ENCODE results near the gene USP7.

The USP7 gene

GRCh38 chr16:8928467-8928957 is 35.2 kb downstream of the USP7 start:
- DNase-seq, result no peak
- Histone ChIP-seq H3K4me1 (ENCODE audit: control extremely low read depth in 1 of 4, control insufficient read depth in 4 of 4, insufficient read depth in 4 of 4, low read length in 3 of 4) (no peaks in the 10 kb centered on the region), H3K9me3 (ENCODE audit: control extremely low read depth in 1 of 5, control insufficient read depth in 4 of 5, insufficient read depth in 2 of 5, low read depth in 1 of 5, low read length in 4 of 5) (no peaks in the 10 kb centered on the region)

GRCh38 chr16:8926827-8927226 is 36.9 kb downstream of the USP7 start:
- no peak overlapping the region for H3K4me3 ChIP-seq (ENCODE audit: control insufficient read depth in 1 of 7, extremely low read depth in 1 of 7, insufficient read depth in 4 of 7, low read depth in 2 of 7, low read length in 6 of 7)
- no peaks in the 10 kb centered on the region for H3K27me3 ChIP-seq (replicated peaks in 2 of 5; ENCODE audit: control insufficient read depth in 4 of 5, insufficient read depth in 5 of 5, low read length in 4 of 5)
- peaks cover 9 to 57% (median 43%) of the 10 kb centered on the region in 4 experiments for H3K36me3 ChIP-seq (ENCODE audit: control insufficient read depth in 4 of 4, insufficient read depth in 4 of 4, low read length in 3 of 4)
- no peaks in the 10 kb centered on the region for H3K9me3 ChIP-seq (ENCODE audit: control extremely low read depth in 1 of 5, control insufficient read depth in 4 of 5, insufficient read depth in 2 of 5, low read depth in 1 of 5, low read length in 4 of 5)
- no peaks in the 10 kb centered on the region for H3K4me1 ChIP-seq (ENCODE audit: control extremely low read depth in 1 of 4, control insufficient read depth in 4 of 4, insufficient read depth in 4 of 4, low read length in 3 of 4)
- 93% methylated on average over 11 of the region's 11 CpGs for WGBS (ENCODE audit: insufficient coverage)
- ChIA-PET CTCF (no interaction called here), POLR2A (no interaction called here)
- no peak for DNase-seq
- H3K27ac ChIP-seq (ENCODE audit: insufficient read depth in 1 of 2, low read depth in 1 of 2, low read length in 2 of 2, poor library complexity in 1 of 2, severe bottlenecking in 2 of 2), result no peak overlapping the region

More at GRCh38 chr16:8928467-8928957, 35.2 kb downstream of the USP7 start:
- ChIA-PET CTCF (interaction anchor here (1.4 kb wide), 1 partner anchor 8 kb away, joined by 3 read pairs; no protein-coding TSS in a partner anchor), POLR2A (no interaction called here)
- Histone ChIP-seq H3K4me3 (ENCODE audit: control insufficient read depth in 1 of 7, extremely low read depth in 1 of 7, insufficient read depth in 4 of 7, low read depth in 2 of 7, low read length in 6 of 7) (no peak overlapping the region), H3K36me3 (ENCODE audit: control insufficient read depth in 4 of 4, insufficient read depth in 4 of 4, low read length in 3 of 4) (peaks cover 9 to 45% (median 31%) of the 10 kb centered on the region in 4 experiments), H3K27me3 (replicated peaks in 2 of 5; ENCODE audit: control insufficient read depth in 4 of 5, insufficient read depth in 5 of 5, low read length in 4 of 5) (no peaks in the 10 kb centered on the region), H3K27ac (ENCODE audit: insufficient read depth in 1 of 2, low read depth in 1 of 2, low read length in 2 of 2, poor library complexity in 1 of 2, severe bottlenecking in 2 of 2) (no peak overlapping the region)
- 91% methylated on average over 6 of the region's 10 CpGs for WGBS (ENCODE audit: insufficient coverage)

GRCh38 chr16:8925455-8925854 is 38.3 kb downstream of the USP7 start:
- H3K4me1 ChIP-seq (ENCODE audit: control extremely low read depth in 1 of 4, control insufficient read depth in 4 of 4, insufficient read depth in 4 of 4, low read length in 3 of 4), result no peaks in the 10 kb centered on the region
- peaks cover 14 to 71% (median 55%) of the 10 kb centered on the region in 4 experiments for H3K36me3 ChIP-seq (ENCODE audit: control insufficient read depth in 4 of 4, insufficient read depth in 4 of 4, low read length in 3 of 4)
- no peak for DNase-seq
- no peak overlapping the region for H3K27ac ChIP-seq (ENCODE audit: insufficient read depth in 1 of 2, low read depth in 1 of 2, low read length in 2 of 2, poor library complexity in 1 of 2, severe bottlenecking in 2 of 2)
- H3K27me3 ChIP-seq (replicated peaks in 2 of 5; ENCODE audit: control insufficient read depth in 4 of 5, insufficient read depth in 5 of 5, low read length in 4 of 5), result no peaks in the 10 kb centered on the region
- H3K9me3 ChIP-seq (ENCODE audit: control extremely low read depth in 1 of 5, control insufficient read depth in 4 of 5, insufficient read depth in 2 of 5, low read depth in 1 of 5, low read length in 4 of 5), result no peaks in the 10 kb centered on the region
- POLR2A ChIA-PET, result no interaction called here
- WGBS (ENCODE audit: insufficient coverage), result 98% methylated on average over 7 of the region's 7 CpGs
- H3K4me3 ChIP-seq (ENCODE audit: control insufficient read depth in 1 of 7, extremely low read depth in 1 of 7, insufficient read depth in 4 of 7, low read depth in 2 of 7, low read length in 6 of 7), result no peak overlapping the region
- CTCF ChIA-PET, result interaction anchor here (0.8 to 1.9 kb wide), 4 partner anchors 9 to 20 kb away, joined by 3 to 6 read pairs (median 4); no protein-coding TSS in a partner anchor

- peaks cover 21 to 73% (median 60%) of the 10 kb centered on the region in 4 experiments for H3K36me3 ChIP-seq (ENCODE audit: control insufficient read depth in 4 of 4, insufficient read depth in 4 of 4, low read length in 3 of 4)
These were observed 39.5 kb downstream of the USP7 start for GRCh38 chr16:8924214-8924613.

DNA sequence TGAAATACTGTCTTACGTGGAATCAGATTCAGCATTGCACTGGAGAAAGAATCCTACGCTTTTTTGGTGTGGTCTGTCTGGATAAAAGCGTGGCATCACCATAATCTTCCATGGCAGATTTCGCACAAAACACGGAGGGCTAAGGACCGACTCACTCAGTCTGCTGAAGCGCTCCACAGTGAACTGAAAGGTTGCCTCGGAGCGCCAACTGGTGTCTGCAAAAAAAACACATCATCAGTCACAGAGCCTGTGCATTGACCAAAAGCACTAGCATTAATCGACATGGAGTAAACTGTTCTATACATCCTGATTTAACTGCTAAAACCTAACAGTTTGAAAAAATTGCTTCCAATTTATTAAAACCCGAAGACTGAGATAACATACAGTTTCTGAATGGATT is 40.5 kb downstream of the USP7 start:
- ChIA-PET POLR2A (no interaction called here), CTCF (interaction anchor here (1.3 kb wide), 1 partner anchor 13 kb away, joined by 3 read pairs; no protein-coding TSS in a partner anchor)
- WGBS (ENCODE audit: insufficient coverage), result 95% methylated on average over 10 of the region's 11 CpGs
- Histone ChIP-seq H3K27me3 (replicated peaks in 2 of 5; ENCODE audit: control insufficient read depth in 4 of 5, insufficient read depth in 5 of 5, low read length in 4 of 5) (no peaks in the 10 kb centered on the region), H3K9me3 (ENCODE audit: control extremely low read depth in 1 of 5, control insufficient read depth in 4 of 5, insufficient read depth in 2 of 5, low read depth in 1 of 5, low read length in 4 of 5) (no peaks in the 10 kb centered on the region), H3K4me1 (ENCODE audit: control extremely low read depth in 1 of 4, control insufficient read depth in 4 of 4, insufficient read depth in 4 of 4, low read length in 3 of 4) (peaks cover 0 to 16% (median 5%) of the 10 kb centered on the region in 4 experiments), H3K36me3 (ENCODE audit: control insufficient read depth in 4 of 4, insufficient read depth in 4 of 4, low read length in 3 of 4) (peaks cover 21 to 69% (median 61%) of the 10 kb centered on the region in 4 experiments), H3K27ac (ENCODE audit: insufficient read depth in 1 of 2, low read depth in 1 of 2, low read length in 2 of 2, poor library complexity in 1 of 2, severe bottlenecking in 2 of 2) (no peak overlapping the region), H3K4me3 (ENCODE audit: control insufficient read depth in 1 of 7, extremely low read depth in 1 of 7, insufficient read depth in 4 of 7, low read depth in 2 of 7, low read length in 6 of 7) (no peak overlapping the region)
- DNase-seq, result no peak

More at GRCh38 chr16:8924214-8924613, 39.5 kb downstream of the USP7 start:
- Histone ChIP-seq H3K4me1 (ENCODE audit: control extremely low read depth in 1 of 4, control insufficient read depth in 4 of 4, insufficient read depth in 4 of 4, low read length in 3 of 4) (peaks cover 0 to 9% (median 4%) of the 10 kb centered on the region in 4 experiments), H3K9me3 (ENCODE audit: control extremely low read depth in 1 of 5, control insufficient read depth in 4 of 5, insufficient read depth in 2 of 5, low read depth in 1 of 5, low read length in 4 of 5) (no peaks in the 10 kb centered on the region), H3K27ac (ENCODE audit: insufficient read depth in 1 of 2, low read depth in 1 of 2, low read length in 2 of 2, poor library complexity in 1 of 2, severe bottlenecking in 2 of 2) (no peak overlapping the region), H3K27me3 (replicated peaks in 2 of 5; ENCODE audit: control insufficient read depth in 4 of 5, insufficient read depth in 5 of 5, low read length in 4 of 5) (no peaks in the 10 kb centered on the region), H3K4me3 (ENCODE audit: control insufficient read depth in 1 of 7, extremely low read depth in 1 of 7, insufficient read depth in 4 of 7, low read depth in 2 of 7, low read length in 6 of 7) (no peak overlapping the region)
- ChIA-PET POLR2A (no interaction called here), CTCF (interaction anchor here (1.3 to 1.9 kb wide), 4 partner anchors 10 to 22 kb away, joined by 3 to 6 read pairs (median 4); no protein-coding TSS in a partner anchor)
- 86% methylated on average over 3 of the region's 4 CpGs for WGBS (ENCODE audit: insufficient coverage)
- DNase-seq, result no peak

DNA sequence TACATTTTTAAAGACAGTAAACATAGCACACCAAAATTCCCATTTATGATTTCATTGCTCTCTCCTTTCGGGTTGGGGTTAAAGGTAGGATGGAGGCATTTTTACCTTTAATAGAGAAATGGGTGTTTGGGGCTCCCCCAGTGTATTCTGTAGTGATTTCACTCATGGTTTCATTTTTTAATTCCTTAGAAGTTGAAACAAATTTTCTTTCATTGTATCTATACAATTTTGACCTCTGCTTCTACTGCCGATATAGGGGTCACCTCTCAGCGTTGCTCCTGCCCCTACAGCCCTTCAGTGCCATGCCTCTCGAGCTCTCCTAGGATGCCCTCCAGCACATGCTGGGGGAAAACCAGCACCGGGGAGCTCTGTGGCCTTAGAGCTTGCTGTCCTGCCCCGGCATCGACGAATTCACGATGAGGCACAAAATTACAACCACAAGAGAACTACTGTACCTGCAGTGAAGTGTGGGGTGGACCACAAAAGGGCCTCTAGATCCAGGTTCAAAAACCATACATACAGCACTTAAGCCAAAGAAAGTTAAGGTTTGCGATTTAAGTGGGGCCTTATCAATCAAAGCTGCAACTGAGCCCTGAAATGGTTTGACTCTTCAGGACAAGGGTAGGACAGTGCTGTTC is 42.2 kb downstream of the USP7 start:
- CTCF ChIA-PET, result interaction anchor here (1.5 kb wide), 1 partner anchor 87 kb away, joined by 4 read pairs; no protein-coding TSS in a partner anchor
- POLR2A ChIA-PET, result no interaction called here
- no peak for DNase-seq

DNA sequence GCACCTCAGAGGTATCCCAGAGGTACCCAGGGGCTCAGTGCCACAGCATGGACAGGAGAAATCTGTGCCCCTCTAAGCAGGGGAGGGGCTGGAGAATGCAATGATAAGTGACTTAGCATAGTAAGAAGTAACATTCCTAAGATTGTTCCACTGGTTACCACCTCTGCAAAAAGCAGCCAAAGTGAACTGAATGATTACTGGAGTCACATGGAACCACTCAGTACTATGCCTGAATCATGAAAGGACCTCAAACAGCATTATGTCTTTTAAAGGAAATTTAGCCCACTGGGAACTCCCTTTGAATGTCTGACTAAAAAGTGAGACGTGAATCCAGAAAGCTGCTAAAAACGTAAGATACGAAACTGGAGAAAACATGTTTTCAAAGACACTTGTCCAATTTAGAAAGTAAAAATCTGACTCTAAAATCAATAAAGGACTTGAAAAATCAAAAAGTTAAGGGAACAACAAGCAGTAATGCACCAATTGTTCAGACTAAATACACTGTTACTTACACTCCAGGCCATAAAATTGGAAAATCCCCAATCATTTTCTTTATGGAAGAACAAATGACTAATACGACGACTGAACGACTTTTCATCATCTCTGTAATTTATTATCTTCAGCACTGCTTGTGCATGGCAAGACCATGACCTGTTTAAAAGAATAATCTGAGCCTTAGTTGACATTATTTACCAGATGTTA is 42.9 kb downstream of the USP7 start:
- H3K36me3 ChIP-seq (ENCODE audit: control insufficient read depth in 4 of 4, insufficient read depth in 4 of 4, low read length in 3 of 4), result peaks cover 24 to 76% (median 56%) of the 10 kb centered on the region in 4 experiments
- H3K9me3 ChIP-seq (ENCODE audit: control extremely low read depth in 1 of 5, control insufficient read depth in 4 of 5, insufficient read depth in 2 of 5, low read depth in 1 of 5, low read length in 4 of 5), result no peaks in the 10 kb centered on the region
- CTCF ChIA-PET, result no interaction called here
- POLR2A ChIA-PET, result no interaction called here
- H3K27me3 ChIP-seq (replicated peaks in 2 of 5; ENCODE audit: control insufficient read depth in 4 of 5, insufficient read depth in 5 of 5, low read length in 4 of 5), result no peaks in the 10 kb centered on the region
- 93% methylated on average over 6 of the region's 6 CpGs for WGBS (ENCODE audit: insufficient coverage)
- H3K4me1 ChIP-seq (ENCODE audit: control extremely low read depth in 1 of 4, control insufficient read depth in 4 of 4, insufficient read depth in 4 of 4, low read length in 3 of 4), result peaks cover 0 to 33% (median 21%) of the 10 kb centered on the region in 4 experiments
- DNase-seq, result no peak
- H3K27ac ChIP-seq (ENCODE audit: insufficient read depth in 1 of 2, low read depth in 1 of 2, low read length in 2 of 2, poor library complexity in 1 of 2, severe bottlenecking in 2 of 2), result no peak overlapping the region
- H3K4me3 ChIP-seq (ENCODE audit: control insufficient read depth in 1 of 7, extremely low read depth in 1 of 7, insufficient read depth in 4 of 7, low read depth in 2 of 7, low read length in 6 of 7), result no peak overlapping the region

More for the DNA sequence above, 42.2 kb downstream of the USP7 start:
- Histone ChIP-seq H3K4me1 (ENCODE audit: control extremely low read depth in 1 of 4, control insufficient read depth in 4 of 4, insufficient read depth in 4 of 4, low read length in 3 of 4) (peaks cover 0 to 29% (median 18%) of the 10 kb centered on the region in 4 experiments), H3K9me3 (ENCODE audit: control extremely low read depth in 1 of 5, control insufficient read depth in 4 of 5, insufficient read depth in 2 of 5, low read depth in 1 of 5, low read length in 4 of 5) (no peaks in the 10 kb centered on the region), H3K27me3 (replicated peaks in 2 of 5; ENCODE audit: control insufficient read depth in 4 of 5, insufficient read depth in 5 of 5, low read length in 4 of 5) (no peaks in the 10 kb centered on the region), H3K36me3 (ENCODE audit: control insufficient read depth in 4 of 4, insufficient read depth in 4 of 4, low read length in 3 of 4) (peaks cover 20 to 69% (median 55%) of the 10 kb centered on the region in 4 experiments), H3K27ac (ENCODE audit: insufficient read depth in 1 of 2, low read depth in 1 of 2, low read length in 2 of 2, poor library complexity in 1 of 2, severe bottlenecking in 2 of 2) (no peak overlapping the region), H3K4me3 (ENCODE audit: control insufficient read depth in 1 of 7, extremely low read depth in 1 of 7, insufficient read depth in 4 of 7, low read depth in 2 of 7, low read length in 6 of 7) (no peak overlapping the region)
- 98% methylated on average over 8 of the region's 10 CpGs for WGBS (ENCODE audit: insufficient coverage)
